ENCODE measurements around the gene TIMM8A.

- no peak for TF ChIP-seq CTCF (IDR thresholded peaks at IDR 0.05)
- TF ChIP-seq POLR2AphosphoS5 (IDR thresholded peaks at IDR 0.05) = no peak
- TF ChIP-seq POLR2A (IDR thresholded peaks at IDR 0.05; ENCODE audit: low read depth) = no peak
- TF ChIP-seq EP300 (IDR thresholded peaks at IDR 0.05) = no peak
Measured at GRCh38 chrX:101347859-101348451, 587 bp downstream of the TIMM8A start.

Data from esophagus muscularis mucosa (tissue), 4 donors.